Superior temporal gyrus (tissue), 1 donor: Measurements from ENCODE around the gene SAMMSON.

Source experiments
- DNase-seq: peaks from one replicate; pipeline ENCODE4 v3.0.0-alpha.2; 2016; ENCODE audit errors: extremely low spot score

The SAMMSON gene

DNA sequence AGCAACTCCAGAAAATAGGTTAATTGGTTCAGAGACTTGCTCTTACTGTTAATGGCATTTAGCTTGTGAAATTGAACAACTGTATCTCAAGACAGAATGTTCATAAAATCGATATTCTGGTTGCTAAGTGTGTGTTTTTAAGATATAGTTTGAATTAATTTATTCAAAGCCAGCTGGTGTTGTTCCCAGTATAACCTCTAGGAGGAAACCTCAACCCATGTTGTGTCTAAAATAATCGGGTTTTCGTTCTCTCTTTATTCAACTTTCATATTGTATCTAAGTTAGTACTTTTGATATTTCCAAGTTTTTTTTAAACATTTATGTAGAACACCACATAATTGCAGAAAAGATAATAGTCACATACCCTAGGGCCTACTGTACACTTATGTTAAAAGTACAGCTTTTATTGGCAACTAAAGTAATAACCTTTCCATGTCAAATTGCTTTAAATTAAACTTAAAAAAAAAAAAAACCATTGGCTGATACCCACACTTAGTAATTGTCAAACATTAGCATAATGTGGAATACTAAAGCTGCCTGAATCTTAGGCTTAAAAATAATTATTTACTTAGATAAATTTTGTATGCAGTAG, 90.9 kb downstream of the SAMMSON start:
- DNase-seq = peak; percentile 86

DNA sequence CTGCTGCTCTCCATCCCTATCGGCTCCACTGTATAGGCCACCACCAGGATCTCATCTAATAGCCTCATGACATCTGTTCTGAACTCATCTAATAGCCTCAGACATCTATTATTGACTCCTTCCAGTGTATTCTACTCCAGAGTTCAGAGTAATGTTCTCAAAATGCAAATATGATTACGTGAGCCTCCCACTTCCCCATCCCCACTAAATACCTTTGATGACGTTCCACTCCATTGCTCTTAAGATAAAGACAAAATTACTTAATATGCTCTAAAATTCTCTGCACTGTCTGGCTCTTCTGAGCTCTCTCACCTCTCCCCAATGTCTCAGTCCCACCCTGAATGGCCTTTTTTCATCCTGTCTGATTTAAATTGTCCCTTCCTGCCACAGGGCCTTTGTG, 94.7 kb downstream of the SAMMSON start:
- DNase-seq = no peak

DNA sequence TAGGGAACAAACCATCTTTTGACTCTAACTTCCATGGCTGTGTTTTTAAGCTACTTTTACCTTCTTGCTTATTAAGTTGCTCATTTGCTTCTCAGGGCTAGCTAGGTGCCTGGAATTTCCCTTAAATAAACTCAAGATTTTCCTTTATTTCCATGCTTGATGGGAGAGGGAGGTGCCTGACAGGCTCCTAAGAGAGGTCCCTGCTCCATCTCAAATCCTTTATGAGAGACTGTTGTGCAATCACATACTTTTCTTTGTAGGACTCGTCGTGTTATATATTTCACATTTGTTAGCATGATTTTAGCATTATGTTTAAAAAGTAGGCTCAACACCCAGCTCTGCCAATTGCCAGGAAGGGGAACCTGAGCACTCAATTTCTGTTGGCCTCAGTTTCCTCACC, 95.7 kb downstream of the SAMMSON start:
- no peak for DNase-seq

DNA sequence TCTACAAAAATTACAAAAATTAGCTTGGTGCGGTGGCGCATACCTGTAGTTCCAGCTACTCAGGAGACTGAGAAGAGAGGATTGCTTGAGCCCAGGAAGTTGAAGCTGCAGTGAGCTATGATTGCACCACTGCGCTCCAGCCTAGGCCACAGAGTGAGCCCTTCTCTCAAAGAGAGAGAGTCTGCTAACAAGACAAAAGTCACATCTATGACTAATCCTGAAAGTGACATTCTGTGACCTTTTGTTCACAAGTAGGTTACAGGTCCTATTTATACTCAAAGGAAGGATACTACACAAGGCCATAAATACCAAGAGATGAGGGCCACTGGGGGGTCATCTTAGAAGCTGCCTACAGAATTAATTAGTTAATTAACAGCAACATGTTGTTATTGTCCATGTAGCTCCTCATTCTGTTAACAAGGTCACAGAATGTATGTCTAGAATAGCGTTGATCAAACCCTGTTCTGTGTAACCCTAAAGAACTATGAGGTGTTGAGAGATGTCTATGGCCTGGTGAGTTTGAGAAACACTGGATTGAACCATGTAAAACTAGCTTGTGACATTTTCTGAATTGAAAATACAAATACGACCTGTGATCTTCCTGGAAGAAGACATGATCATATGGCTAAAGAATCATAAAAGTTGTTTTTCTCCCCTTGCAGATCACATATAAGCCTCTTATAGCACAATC, 97.0 kb downstream of the SAMMSON start:
- no peak for DNase-seq

DNA sequence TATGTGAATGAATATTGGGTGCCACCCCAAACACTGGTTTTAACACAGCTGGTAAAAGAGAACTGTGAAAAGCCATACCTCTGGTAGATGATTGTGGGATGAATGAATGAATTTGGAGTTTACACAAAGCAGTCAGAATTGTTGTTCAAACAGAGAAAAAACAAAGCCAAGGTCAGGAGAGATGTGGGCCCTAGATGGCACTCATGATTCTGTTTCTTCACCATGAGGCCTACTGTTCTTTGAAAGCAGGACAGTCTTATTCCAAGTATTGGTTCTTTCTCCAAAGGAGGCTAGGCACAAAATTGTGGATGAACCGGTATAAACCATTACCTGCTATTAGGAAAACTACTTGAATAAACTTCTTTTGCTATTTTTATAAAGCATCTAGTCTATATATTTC, 97.6 kb downstream of the SAMMSON start:
- DNase-seq = peak; percentile 72

DNA sequence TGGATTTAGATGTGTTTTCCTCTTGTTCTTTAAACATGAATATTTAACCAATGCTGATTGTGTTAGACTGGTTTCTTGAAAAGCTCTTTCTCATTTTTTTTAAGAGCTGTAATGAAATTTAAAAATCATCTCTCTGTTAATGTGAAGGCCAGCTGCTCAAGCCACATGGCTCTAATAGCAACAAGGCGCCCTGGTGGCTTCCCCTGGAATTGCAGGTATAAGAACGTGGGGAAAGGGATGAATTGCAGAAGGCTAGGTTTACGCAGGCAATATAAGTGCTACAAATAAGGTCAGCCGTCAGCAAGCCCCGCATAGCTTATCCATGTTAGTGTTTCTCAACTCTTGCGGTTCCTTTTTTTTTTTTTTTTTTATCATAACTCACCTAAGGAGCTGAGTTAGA, 108.5 kb downstream of the SAMMSON start:
- no peak for DNase-seq

DNA sequence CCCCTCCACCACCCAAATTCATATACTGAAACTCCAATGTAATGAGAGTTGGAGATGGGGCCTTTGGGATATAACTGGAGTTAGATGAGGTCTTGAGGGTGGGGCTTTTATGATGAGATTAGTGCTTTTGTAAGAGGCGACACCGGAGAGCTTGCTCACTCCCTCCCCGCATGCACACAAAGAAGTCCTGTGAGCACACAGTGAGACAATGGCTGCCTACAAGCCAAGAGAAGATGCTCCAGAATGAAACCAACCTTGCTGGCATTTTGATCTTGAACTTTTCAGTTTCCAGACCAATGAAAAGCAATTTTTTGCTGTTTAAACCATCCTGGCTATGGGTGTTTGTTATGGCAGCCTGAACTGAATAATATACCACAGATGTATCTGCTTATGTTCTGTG, 109.0 kb downstream of the SAMMSON start:
- peak; percentile 35 for DNase-seq

DNA sequence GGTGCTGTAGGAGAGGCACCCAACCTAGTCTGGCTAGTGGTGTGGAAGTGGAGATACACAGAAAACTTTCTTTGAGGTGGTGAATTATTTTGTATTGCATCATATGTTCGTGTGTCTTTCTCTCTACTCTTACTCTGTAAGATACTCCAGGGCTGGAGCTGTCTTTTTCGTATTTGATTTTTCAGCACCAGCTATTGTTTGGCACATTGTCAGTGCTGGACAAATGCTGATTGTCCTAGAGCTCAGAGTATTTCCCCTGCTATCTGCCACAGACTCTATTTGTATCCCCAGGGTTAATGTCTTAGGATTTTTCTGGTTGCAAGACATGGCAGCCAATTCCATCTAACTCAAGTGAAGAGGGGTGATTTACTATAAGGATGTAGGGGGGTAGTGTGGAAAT, 110.5 kb downstream of the SAMMSON start:
- DNase-seq = peak; percentile 72

DNA sequence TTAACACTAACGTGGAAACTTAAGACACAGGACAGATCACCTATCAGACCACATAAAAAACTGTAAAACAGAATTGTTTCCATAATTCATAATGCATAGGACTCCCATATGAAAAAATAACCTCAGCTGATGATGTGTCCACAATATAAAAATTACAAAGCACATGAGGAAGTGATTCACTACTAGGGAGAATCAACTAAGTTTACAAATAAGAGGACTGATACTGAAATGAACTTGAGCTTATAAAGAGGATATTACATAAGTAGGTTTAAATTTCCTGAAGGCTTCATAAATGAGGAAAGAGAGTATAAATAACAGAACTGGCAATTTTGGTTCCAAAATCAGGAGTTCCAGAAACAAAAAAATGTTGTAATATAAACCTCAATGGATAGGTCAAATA, 111.9 kb downstream of the SAMMSON start:
- DNase-seq = no peak

DNA sequence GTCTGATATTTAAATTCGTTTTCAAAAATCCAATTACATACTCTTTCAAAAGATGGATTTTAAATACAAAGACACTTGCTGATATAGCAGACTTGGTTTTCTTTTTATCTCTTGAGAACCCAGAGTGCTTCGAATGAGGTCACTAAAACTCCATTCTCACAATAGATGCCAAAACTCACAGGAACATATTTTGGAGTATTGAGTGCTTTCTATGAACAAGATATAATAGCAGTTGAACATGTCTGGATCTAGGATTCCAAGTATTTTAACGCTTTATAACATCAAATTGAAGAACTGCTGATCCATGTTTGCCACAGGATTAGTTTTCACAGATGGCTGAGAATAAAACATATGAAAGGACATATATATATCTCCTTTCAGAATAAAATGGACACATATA, 113.2 kb downstream of the SAMMSON start:
- no peak for DNase-seq

DNA sequence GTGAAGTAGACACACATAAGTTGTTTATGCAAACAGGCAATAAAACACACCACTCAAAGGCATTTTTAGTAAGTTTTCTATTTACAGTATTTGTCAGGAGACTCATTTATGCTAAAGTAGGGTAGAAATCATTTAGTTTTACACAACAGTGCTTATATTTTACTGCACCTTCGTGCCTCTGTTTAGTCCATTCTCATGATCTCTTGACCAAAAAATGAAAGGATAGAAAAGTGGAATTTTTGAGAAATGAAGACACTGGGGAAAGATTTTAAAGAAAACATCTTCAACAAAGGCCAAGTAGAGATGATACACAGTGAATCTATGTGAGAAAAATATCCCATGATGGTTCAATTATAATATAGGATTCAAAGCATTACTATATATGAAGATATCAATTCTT, 114.9 kb downstream of the SAMMSON start:
- no peak for DNase-seq

DNA sequence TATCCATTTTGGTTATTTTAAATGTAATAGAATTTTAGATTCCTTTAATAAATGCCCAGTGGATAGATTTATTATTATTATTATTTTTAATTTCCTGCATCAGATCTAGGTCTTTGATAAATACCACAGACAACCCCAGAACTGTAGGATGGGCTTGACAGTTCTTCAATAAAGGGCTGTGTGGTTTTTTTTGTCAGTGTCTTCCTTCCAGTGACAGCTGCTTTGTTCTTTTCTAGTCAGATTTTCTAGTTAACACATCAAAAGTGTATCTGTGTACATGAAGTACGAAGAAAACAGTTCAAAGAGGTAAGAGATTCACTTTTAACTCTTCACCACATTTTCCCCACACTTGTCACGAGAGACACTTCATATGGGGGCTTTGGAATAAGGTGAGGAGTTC, 120.3 kb downstream of the SAMMSON start:
- no peak for DNase-seq
